ENCODE results near the gene PARD3.

The PARD3 gene

GRCh38 chr10:34771525-34771924 lies 43.6 kb downstream of the PARD3 start:
- in situ Hi-C loops (cut with HindIII; ENCODE audit: low sequenced_read_pairs) = no loop called here
- H3K4me3 ChIP-seq (ENCODE audit: low read depth, low read length) = no peak overlapping the region
- DNase-seq (ENCODE audit: low read depth) = no peak
- no peak for TF ChIP-seq CTCF (IDR thresholded peaks at IDR 0.05; ENCODE audit: low read depth, low read length, missing control alignments)

DNA sequence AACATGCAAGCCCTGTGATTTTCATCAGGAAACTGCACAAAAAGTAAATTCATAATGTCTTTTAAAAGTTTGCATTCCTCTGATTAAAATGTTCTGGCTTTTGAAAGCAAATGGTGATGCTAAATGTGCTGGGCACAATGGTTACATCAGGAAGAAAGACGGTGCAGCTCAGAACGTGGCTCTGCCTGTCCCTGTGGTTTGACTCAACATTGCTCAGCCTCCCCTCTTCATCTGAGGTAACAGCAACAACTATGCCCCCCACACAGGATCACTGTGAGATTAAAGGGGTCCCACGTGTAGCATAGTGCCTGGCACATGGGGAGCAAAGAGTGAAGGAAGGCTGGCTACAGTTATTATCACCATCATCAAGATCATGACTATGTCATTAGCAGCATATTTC lies 44.0 kb downstream of the PARD3 start:
- H3K4me3 ChIP-seq (ENCODE audit: low read depth, low read length) = no peak overlapping the region
- TF ChIP-seq CTCF (IDR thresholded peaks at IDR 0.05; ENCODE audit: low read depth, low read length, missing control alignments) = no peak
- no peak for DNase-seq (ENCODE audit: low read depth)
- in situ Hi-C loops (cut with HindIII; ENCODE audit: low sequenced_read_pairs) = no loop called here

DNA sequence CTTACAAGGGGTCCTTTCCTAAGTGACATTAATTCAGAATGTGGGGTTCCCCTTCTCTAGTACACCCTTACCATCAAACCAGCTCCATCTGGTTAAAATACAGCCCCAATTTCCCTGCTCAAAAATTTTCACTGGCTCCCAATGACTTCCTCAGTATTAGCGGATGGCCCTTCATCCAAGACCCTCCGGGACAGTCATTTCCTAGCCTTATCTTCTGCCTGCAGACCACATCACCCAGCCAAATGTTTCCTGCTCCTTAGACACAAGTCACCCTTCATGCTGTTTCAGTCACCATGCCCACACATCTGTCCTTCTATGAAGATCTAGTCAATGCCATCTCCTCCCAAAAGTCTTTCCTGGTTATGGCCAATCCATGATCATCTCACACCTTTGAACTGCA lies 45.2 kb downstream of the PARD3 start:
- no peak overlapping the region for H3K4me3 ChIP-seq (ENCODE audit: low read depth, low read length)
- in situ Hi-C loops (cut with HindIII; ENCODE audit: low sequenced_read_pairs) = no loop called here
- no peak for TF ChIP-seq CTCF (IDR thresholded peaks at IDR 0.05; ENCODE audit: low read depth, low read length, missing control alignments)
- DNase-seq (ENCODE audit: low read depth) = no peak

DNA sequence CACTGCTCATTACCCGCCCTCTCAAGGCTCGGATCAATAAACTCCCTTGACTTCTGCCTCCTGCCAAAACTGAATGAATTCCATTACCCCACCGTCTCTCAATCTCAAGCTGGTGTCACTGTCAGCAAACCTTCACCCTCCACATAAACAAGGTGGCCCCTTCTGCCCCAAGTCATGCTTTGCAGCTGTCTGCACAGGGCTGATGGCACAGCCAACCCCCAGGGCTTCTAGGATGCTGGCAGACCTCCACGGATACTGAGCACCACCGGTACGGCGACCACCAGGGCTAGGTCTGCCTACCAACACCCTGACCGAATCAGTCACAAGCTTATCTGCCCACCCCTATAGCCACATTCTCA lies 46.1 kb downstream of the PARD3 start:
- no peak for DNase-seq (ENCODE audit: low read depth)
- no peak overlapping the region for H3K4me3 ChIP-seq (ENCODE audit: low read depth, low read length)
- TF ChIP-seq CTCF (IDR thresholded peaks at IDR 0.05; ENCODE audit: low read depth, low read length, missing control alignments) = no peak
- in situ Hi-C loops (cut with HindIII; ENCODE audit: low sequenced_read_pairs) = no loop called here

DNA sequence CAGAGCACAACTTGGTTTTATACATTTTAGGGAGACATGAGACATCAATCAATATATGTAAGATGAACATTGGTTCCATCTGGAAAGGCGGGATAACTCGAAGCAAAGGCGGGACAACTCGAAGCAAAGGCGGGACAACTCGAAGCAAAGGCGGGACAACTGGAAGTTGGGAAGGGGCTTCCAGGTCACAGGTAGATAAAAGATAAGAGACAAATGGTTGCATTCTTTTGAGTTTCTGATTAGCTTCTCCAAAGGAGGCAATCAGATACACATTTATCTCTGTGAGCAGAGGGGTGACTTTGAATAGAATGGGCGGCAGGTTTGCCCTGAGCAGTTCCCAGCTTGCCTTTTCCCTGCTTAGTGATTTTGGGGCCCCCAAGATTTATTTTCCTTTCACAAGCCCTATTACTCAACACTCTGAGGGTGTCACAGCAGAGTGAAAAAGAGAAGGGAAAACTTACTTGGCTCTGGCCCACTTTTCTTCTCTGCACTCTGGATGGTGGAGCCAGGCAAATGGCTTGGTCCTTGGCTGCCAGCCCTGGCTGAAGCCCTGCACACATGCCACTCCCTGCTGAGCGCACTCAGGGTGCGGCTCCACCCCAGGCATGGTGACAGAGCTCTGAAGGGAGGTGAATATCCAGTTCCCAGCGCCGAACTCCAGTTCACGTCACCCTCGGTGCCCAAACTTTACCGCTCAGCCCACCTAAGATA lies 46.7 kb downstream of the PARD3 start:
- no peak for TF ChIP-seq CTCF (IDR thresholded peaks at IDR 0.05; ENCODE audit: low read depth, low read length, missing control alignments)
- H3K4me3 ChIP-seq (ENCODE audit: low read depth, low read length) = no peak overlapping the region
- in situ Hi-C loops (cut with HindIII; ENCODE audit: low sequenced_read_pairs) = no loop called here
- DNase-seq (ENCODE audit: low read depth) = peak; percentile 27

DNA sequence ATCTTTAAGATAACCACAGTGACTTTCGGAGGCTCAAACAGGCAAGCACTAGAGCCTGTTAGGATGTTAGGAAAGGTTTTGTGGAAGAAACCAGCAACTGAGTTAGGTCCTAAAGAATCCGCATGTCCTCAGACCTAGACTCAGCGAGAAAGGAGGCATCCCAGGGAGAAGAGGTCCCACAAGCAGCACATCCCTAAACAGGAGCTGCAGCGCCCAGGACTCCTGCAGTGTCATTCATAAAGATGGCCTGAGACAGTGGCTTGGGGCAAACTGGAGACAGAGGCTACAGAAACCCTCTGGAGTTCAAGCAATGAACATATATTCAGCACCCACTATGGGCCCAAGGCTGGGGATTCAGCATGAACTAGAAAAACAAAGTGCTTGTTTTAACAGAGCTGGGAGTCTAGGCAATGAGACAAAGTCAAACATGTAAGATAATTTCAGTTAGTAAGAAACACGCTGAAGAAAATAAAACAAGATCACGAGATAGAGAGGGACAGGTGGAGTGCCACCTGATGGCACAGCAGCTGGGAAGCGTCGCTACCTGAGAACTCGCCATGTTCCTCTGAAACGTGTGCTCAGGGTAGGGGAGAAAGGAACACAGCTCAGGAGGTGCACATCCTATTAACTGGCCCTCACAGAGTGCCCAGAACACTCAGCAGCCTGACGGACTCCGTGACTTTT lies 48.1 kb downstream of the PARD3 start:
- no peak for TF ChIP-seq CTCF (IDR thresholded peaks at IDR 0.05; ENCODE audit: low read depth, low read length, missing control alignments)
- DNase-seq (ENCODE audit: low read depth) = no peak
- H3K4me3 ChIP-seq (ENCODE audit: low read depth, low read length) = no peak overlapping the region
- in situ Hi-C loops (cut with HindIII; ENCODE audit: low sequenced_read_pairs) = no loop called here
